M059J (cell line): Measurements from ENCODE around the gene KDM1B. TPM values are rescaled to one million over a fixed set of nuclear protein-coding genes. Genes with fewer than 3 reads are reported as not detected.

Experiments
- DNase-seq: peaks from one replicate; pipeline ENCODE4 v3.0.0-alpha.2; 2012; ENCODE audit warnings: low read depth
- total RNA-seq: library from RNA; depleted of rRNA; stranded (reverse); fragments of >200 nt; shearing (Covaris generic); gene quantifications from 2 replicates; pipeline ENCODE4 v1.2.3, GENCODE V29; 2014; rRNA removed

KDM1B gene
- 11.1 and 20.5 TPM in 2 replicates for total RNA-seq

- DNase-seq, result peak; percentile 99
Measured at GRCh38 chr6:18155150-18155863, at the start of gene KDM1B. KDM1B (plus strand) TSS chr6:18155422; CDS start chr6:18159896, 4,474 bp downstream.

- no peak for DNase-seq
Measured at GRCh38 chr6:18107061-18107460, 48.2 kb upstream of the KDM1B start.

- no peak for DNase-seq
Measured at GRCh38 chr6:18110162-18110561, 45.1 kb upstream of the KDM1B start.

GRCh38 chr6:18115356-18115755 is 39.9 kb upstream of the KDM1B start:
- peak; percentile 85 for DNase-seq

GRCh38 chr6:18117136-18117535 is 38.1 kb upstream of the KDM1B start:
- DNase-seq, result no peak

- DNase-seq, result no peak
Measured at GRCh38 chr6:18118330-18118729, 36.9 kb upstream of the KDM1B start.

- DNase-seq, result no peak
Measured at GRCh38 chr6:18119236-18119635, 36.0 kb upstream of the KDM1B start.

GRCh38 chr6:18121580-18122127 is 33.6 kb upstream of the KDM1B start:
- no peak for DNase-seq

GRCh38 chr6:18122128-18123093 is 32.8 kb upstream of the KDM1B start, which contains the start of gene NHLRC1:
NHLRC1 (minus strand) TSS chr6:18122677; CDS start chr6:18122606, 71 bp downstream.
- DNase-seq, result peak; percentile 84

- DNase-seq, result peak; percentile 62
Measured at GRCh38 chr6:18126121-18126520, 29.1 kb upstream of the KDM1B start.

- DNase-seq, result no peak
Measured at GRCh38 chr6:18132346-18132745, 22.9 kb upstream of the KDM1B start.

GRCh38 chr6:18135171-18135570 is 20.1 kb upstream of the KDM1B start:
- DNase-seq, result no peak

GRCh38 chr6:18136260-18136659 is 19.0 kb upstream of the KDM1B start:
- no peak for DNase-seq

- DNase-seq, result no peak
Measured at GRCh38 chr6:18138906-18139305, 16.3 kb upstream of the KDM1B start.

- no peak for DNase-seq
Measured at GRCh38 chr6:18139935-18140621, 15.1 kb upstream of the KDM1B start.

GRCh38 chr6:18141805-18142590 is 13.2 kb upstream of the KDM1B start:
- no peak for DNase-seq

- no peak for DNase-seq
Measured at GRCh38 chr6:18142591-18142861, 12.7 kb upstream of the KDM1B start.

- DNase-seq, result peak; percentile 84
Measured at GRCh38 chr6:18147160-18147559, 8.1 kb upstream of the KDM1B start.

- no peak for DNase-seq
Measured at GRCh38 chr6:18147616-18148015, 7.6 kb upstream of the KDM1B start.

GRCh38 chr6:18148304-18149025 is 6.8 kb upstream of the KDM1B start:
- DNase-seq, result peak; percentile 93
